ENCODE measurements around the gene BICRA.
A peak's percentile ranks its signal among the peaks of the same experiment; 100 is the strongest.

Gene BICRA

GRCh38 chr19:47601180-47601904, 7.6 kb upstream of the BICRA start:
- no peak for DNase-seq (ENCODE audit: low read depth in 2 of 2)

GRCh38 chr19:47603706-47604565, 5.0 kb upstream of the BICRA start:
- DNase-seq (ENCODE audit: low read depth in 2 of 2): no peak

DNA sequence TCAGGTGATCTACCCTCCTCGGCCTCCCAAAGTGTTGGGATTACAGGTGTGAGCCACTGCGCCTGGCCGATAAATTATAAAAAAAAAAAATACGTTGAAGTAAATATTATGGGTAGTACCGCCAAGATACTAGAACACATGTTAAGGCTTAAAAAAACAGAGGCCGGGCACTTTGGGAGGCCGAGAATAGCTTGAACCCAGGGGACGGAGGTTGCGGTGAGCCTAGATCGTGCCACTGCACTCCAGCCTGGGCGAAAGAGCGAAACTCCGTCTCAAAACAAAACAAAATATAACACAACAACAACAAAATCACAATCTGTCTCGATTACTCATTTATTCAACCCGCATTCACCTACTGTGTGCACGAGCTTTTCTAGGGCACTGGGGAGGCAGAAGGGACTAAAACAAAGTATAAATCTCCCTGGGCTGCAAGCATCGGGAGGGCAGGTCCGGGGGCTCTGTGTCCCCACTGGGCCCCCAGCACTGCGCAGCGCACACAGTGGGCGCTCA, 1.3 kb upstream of the BICRA start:
- DNase-seq (ENCODE audit: low read depth in 2 of 2): no peak

GRCh38 chr19:47608074-47608918, 638 bp upstream of the BICRA start:
- peak; percentile 87 to 91 for DNase-seq (ENCODE audit: low read depth in 2 of 2)

DNA sequence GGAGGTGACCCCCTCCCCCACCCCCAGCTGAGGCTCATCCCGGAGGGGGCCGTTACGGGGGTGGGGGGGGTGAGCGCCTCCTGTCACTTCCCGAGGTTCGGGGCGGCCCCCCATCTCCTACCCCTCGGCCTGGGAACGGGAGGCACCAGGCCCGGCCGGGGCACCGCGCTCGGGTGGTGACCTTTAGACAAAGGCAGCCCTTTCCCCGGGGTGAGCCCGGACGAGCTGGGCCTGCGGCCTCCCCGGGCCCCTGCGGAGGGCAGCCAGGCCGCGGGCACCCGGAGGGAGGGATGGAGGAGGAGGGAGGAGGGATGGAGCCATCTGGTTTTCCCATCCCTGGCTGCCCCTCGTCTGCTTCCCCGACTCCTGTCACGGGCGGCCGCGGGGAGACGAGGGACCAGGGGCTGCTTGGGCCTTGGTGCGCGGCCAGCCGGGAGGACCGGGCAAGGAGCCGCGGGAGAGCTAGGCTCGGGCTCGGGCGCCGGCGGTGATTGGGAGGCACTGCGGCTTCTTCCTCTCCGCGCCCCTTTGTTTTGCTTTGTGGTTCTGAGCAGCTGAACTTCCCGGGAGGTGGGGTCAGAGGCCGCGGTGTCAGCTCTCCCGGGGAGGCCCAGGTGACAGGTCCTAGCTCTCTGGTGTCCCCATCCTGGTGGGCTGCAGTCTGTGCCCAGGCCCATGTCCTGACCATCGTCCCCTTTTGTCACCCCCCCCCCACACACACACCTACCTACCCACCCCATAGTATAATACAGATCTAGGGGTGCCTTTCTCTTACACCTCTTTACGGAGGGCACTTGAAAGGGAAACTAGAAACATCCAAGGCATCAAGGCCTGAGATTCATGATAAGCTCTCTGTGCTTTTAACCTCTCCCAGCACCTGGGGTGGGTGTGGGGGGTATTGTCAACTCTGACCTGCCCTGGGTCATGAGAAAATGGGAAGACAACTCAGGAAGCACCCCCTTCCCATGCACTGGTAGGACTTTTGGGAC, 1.3 kb downstream of the BICRA start:
- DNase-seq (ENCODE audit: low read depth in 2 of 2): peak; percentile 21 to 34

GRCh38 chr19:47610902-47611301, 2.0 kb downstream of the BICRA start:
- DNase-seq (ENCODE audit: low read depth in 2 of 2): no peak

- DNase-seq (ENCODE audit: low read depth in 2 of 2): no peak
Measured at GRCh38 chr19:47613165-47614020, 4.5 kb downstream of the BICRA start.

DNA sequence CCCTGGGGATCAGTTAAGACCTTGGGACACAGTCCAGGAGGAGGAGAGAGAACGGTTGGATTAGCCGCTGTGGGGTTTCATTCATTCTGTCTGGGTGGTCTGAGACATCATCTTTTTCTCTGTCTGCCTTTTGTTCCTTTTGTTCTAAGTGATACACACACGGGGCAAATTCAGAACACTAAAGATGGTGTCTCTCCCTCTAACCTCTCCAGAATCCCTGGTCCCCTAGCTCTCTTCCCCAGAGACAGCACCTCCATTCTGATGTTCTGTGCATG, 5.0 kb downstream of the BICRA start:
- no peak for DNase-seq (ENCODE audit: low read depth in 2 of 2)

DNA sequence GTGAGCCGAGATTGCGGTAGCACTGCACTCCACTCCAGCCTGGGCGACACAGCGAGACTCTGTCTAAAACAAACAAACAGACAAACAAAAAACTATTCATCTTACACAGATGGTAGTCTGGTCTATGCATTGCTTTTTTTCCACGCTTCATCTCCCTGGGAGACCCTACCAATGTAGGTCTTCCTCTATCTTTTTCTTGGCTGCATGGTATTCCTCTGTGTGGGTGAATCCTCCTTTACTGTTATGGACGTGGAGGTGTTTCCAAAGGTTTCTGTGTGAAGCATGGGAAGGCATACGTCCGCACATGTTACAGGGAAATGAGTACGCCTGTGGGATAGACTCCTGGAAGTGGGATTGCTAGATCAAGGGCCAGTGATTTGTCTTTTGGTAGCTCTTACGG, 5.6 kb downstream of the BICRA start:
- DNase-seq (ENCODE audit: low read depth in 2 of 2): no peak

DNA sequence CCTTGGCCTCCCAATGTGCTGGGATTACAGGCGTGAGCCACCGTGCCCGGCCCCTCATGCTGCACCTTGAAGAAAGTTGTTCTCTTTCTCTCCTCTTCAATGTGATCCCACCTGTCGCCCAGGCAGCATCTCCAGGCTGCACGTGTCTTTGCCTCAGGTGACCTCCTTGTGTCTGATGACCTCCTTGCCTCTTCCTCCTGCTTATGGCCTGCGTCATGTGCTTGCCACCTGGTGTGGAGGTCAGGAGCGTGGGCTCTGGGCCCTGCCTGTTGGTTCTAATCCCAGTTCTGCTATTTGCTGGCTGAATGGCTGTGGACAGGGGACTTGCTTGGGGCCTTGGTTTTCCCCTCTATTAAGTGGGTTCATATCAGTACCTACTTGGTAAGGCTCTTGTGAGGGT, 6.3 kb downstream of the BICRA start:
- no peak for DNase-seq (ENCODE audit: low read depth in 2 of 2)

- DNase-seq (ENCODE audit: low read depth in 2 of 2): no peak
Measured at GRCh38 chr19:47615714-47616113, 6.8 kb downstream of the BICRA start.

GRCh38 chr19:47618771-47619170, 9.8 kb downstream of the BICRA start:
- DNase-seq (ENCODE audit: low read depth in 2 of 2): no peak

GRCh38 chr19:47619763-47620162, 10.8 kb downstream of the BICRA start:
- DNase-seq (ENCODE audit: low read depth in 2 of 2): no peak

- DNase-seq (ENCODE audit: low read depth in 2 of 2): no peak
Measured at GRCh38 chr19:47623151-47623920, 14.4 kb downstream of the BICRA start.

DNA sequence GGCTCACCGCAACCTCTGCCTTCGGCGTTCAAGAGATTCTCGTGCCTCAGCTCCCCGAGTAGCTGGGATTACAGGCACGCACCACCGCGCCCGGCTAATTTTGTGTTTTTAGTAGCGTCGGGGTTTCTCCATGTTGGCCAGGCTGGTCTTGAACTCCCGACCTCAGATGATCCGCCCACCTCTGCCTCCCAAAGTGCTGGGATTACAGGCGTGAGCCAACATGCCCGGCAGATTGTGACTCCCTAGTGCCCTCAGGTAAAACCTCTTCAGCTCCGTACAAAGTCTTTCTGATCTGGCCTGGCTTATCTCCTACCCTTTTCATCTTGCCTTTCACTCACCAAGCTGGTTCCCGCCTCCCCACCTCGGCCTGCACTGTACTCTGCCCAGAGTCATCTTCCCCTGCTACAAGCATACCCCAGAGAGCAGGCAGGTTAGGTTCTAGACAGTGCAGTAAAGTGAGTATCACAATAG, 15.0 kb downstream of the BICRA start:
- no peak for DNase-seq (ENCODE audit: low read depth in 2 of 2)

DNA sequence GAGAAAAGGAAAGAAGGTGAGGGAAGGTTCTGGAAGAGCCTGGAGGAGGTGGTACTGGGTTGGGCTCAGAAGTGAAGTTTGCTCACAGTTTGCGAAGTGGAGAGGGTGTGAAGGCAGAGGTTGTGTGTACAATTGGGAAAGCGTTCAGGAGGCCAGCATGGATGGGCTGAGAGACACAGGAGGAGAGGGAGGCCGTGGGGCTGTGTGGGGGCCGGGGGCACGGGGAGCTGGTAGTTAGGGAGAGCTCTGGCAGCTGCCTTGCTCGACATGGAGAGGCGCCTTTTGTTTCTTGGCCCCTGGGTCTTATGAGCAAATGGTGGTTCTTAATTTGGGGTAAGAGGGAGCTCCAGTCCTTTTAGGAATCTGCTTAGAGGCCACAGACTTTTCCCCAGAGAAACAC, 16.7 kb downstream of the BICRA start:
- DNase-seq (ENCODE audit: low read depth in 2 of 2): no peak

GRCh38 chr19:47626238-47626637, 17.3 kb downstream of the BICRA start:
- no peak for DNase-seq (ENCODE audit: low read depth in 2 of 2)

GRCh38 chr19:47628078-47628771, 19.3 kb downstream of the BICRA start:
- no peak for DNase-seq (ENCODE audit: low read depth in 2 of 2)

DNA sequence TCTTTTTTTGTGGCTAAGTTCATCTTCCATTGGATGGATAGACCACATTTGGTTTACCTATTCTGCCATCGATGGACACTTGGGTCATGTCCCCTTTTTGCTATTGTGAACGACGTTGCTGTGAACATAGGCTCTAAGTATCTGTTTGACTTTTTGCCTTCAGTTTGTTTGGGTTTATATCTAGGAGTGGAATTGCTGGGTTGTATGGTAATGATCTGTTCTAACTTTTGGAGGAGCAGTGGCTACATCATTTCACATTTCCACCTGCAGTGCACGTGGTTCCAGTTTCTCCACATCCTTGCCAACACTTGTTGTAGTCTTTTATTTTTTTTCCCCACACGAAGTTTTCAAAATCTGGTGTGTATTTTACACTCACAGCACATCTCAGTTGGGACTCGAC, 21.7 kb downstream of the BICRA start:
- no peak for DNase-seq (ENCODE audit: low read depth in 2 of 2)
